Mesendoderm (in vitro differentiated cells): ENCODE data around the gene CBX5.
A peak's percentile ranks its signal among the peaks of the same experiment; 100 is the strongest.

ENCODE experiments used
- DNase-seq: peaks from one replicate; pipeline ENCODE4 v3.0.0; 2013
- H2AK5ac ChIP-seq: 2 replicates; pipeline ENCODE4 v1.6.1; 2013; ENCODE audit warnings: low read length, inconsistent platforms
- H2BK120ac ChIP-seq: 2 replicates; pipeline ENCODE4 v1.6.1; 2013; ENCODE audit warnings: low read depth, mild to moderate bottlenecking, low read length, moderate library complexity, mixed read lengths
- H2BK15ac ChIP-seq: replicated peaks from 2 replicates; pipeline ENCODE4 v1.6.1; 2013; ENCODE audit warnings: low read depth, mild to moderate bottlenecking, moderate library complexity
- H2BK5ac ChIP-seq: 2 replicates; pipeline ENCODE4 v1.6.1; 2013; ENCODE audit warnings: low read length, inconsistent platforms
- H3K18ac ChIP-seq: 2 replicates; pipeline ENCODE4 v1.6.1; 2013; ENCODE audit warnings: mild to moderate bottlenecking, low read length, mixed read lengths
- H3K23ac ChIP-seq: one replicate; pipeline ENCODE4 v1.6.1; 2013; ENCODE audit warnings: low read length
- H3K27ac ChIP-seq: 2 replicates; pipeline ENCODE4 v1.5.1; 2013; ENCODE audit warnings: low read depth, mild to moderate bottlenecking, inconsistent platforms, low read length, moderate library complexity
- H3K27me3 ChIP-seq: 2 replicates; pipeline ENCODE4 v1.6.1; 2013; ENCODE audit warnings: low read length, control low read depth, mild to moderate bottlenecking, inconsistent platforms; ENCODE audit not compliant: insufficient read depth, poor library complexity
- H3K36me3 ChIP-seq: 2 replicates; pipeline ENCODE4 v1.6.1; 2013; ENCODE audit warnings: low read length, inconsistent platforms; ENCODE audit not compliant: control insufficient read depth, insufficient read depth
- H3K4ac ChIP-seq: one replicate; pipeline ENCODE4 v1.6.1; 2013; ENCODE audit warnings: low read depth, mild to moderate bottlenecking, low read length, moderate library complexity
- H3K4me1 ChIP-seq: 2 replicates; pipeline ENCODE4 v1.6.1; 2013; ENCODE audit warnings: low read depth, low read length, inconsistent platforms; ENCODE audit not compliant: control insufficient read depth
- H3K4me2 ChIP-seq: 2 replicates; pipeline ENCODE4 v1.6.1; 2013; ENCODE audit warnings: low read length
- H3K4me3 ChIP-seq: 2 replicates; pipeline ENCODE4 v1.5.1; 2013; ENCODE audit warnings: mild to moderate bottlenecking, low read length
- H3K56ac ChIP-seq: one replicate; pipeline ENCODE4 v1.6.1; 2013; ENCODE audit warnings: low read length
- H3K79me1 ChIP-seq: 2 replicates; pipeline ENCODE4 v1.6.1; 2013; ENCODE audit warnings: low read length, inconsistent platforms
- H3K79me2 ChIP-seq: 2 replicates; pipeline ENCODE4 v1.6.1; 2013; ENCODE audit warnings: mild to moderate bottlenecking, low read length; ENCODE audit not compliant: control insufficient read depth, insufficient read depth
- H3K9ac ChIP-seq: 2 replicates; pipeline ENCODE4 v1.6.1; 2013; ENCODE audit warnings: low read length, inconsistent platforms
- H4K5ac ChIP-seq: one replicate; pipeline ENCODE4 v1.6.1; 2013; ENCODE audit warnings: low read length
- H4K8ac ChIP-seq: one replicate; pipeline ENCODE4 v1.6.1; 2013; ENCODE audit warnings: low read depth, mild to moderate bottlenecking, control low read depth, low read length, moderate library complexity
- WGBS: extraction: QIAGEN DNeasy Blood & Tissue Kit; methylation state at CpG from one replicate; pipeline ENCODE4 v1.1.7; 2013; ENCODE audit warnings: low lambda C conversion rate, missing lambda C conversion rate; ENCODE audit not compliant: insufficient coverage; ENCODE audit errors: extremely low coverage; 5-methylcytosine and 5-hydroxymethylcytosine counted together

CBX5 gene

GRCh38 chr12:54216797-54217661, 62.9 kb downstream of the CBX5 start:
- Histone ChIP-seq H3K4me3 (no peak overlapping the region), H3K27me3 (peaks cover 3% of the 10 kb centered on the region), H3K4me1 (peaks cover 6% of the 10 kb centered on the region), H3K27ac (no peak overlapping the region), H3K36me3 (no peaks in the 10 kb centered on the region), H4K5ac (no peak overlapping the region), H3K4me2 (peak overlapping the region; percentile 92), H3K56ac (peak overlapping the region; percentile 86), H2AK5ac (no peak overlapping the region), H3K79me1 (no peaks in the 10 kb centered on the region), H2BK120ac (no peak overlapping the region), H3K79me2 (no peaks in the 10 kb centered on the region), H3K23ac (no peak overlapping the region), H2BK15ac (no peak overlapping the region), H3K18ac (no peak overlapping the region), H3K4ac (no peak overlapping the region), H4K8ac (no peak overlapping the region), H3K9ac (peak overlapping the region; percentile 59), H2BK5ac (no peak overlapping the region)
- DNase-seq: peak; percentile 97
- no CpG with 5 or more reads among the region's 34 CpGs for WGBS

- WGBS: no CpG with 5 or more reads among the region's 31 CpGs
- Histone ChIP-seq H3K79me2 (no peaks in the 10 kb centered on the region), H3K56ac (no peak overlapping the region), H3K79me1 (no peaks in the 10 kb centered on the region), H2AK5ac (no peak overlapping the region), H2BK5ac (no peak overlapping the region), H3K4me3 (no peak overlapping the region), H3K36me3 (no peaks in the 10 kb centered on the region), H3K27ac (no peak overlapping the region), H3K23ac (no peak overlapping the region), H3K18ac (no peak overlapping the region), H2BK15ac (no peak overlapping the region), H2BK120ac (no peak overlapping the region), H3K4ac (no peak overlapping the region), H3K27me3 (peaks cover 3% of the 10 kb centered on the region), H3K4me1 (peaks cover 6% of the 10 kb centered on the region), H4K8ac (no peak overlapping the region), H3K9ac (no peak overlapping the region), H3K4me2 (no peak overlapping the region), H4K5ac (no peak overlapping the region)
- peak; percentile 40 for DNase-seq
Observed at GRCh38 chr12:54215989-54216796, 63.7 kb downstream of the CBX5 start.

GRCh38 chr12:54214553-54215406, 65.1 kb downstream of the CBX5 start:
- Histone ChIP-seq H2BK5ac (no peak overlapping the region), H3K4me3 (no peak overlapping the region), H3K4ac (no peak overlapping the region), H2AK5ac (no peak overlapping the region), H2BK120ac (no peak overlapping the region), H3K79me1 (no peaks in the 10 kb centered on the region), H3K23ac (no peak overlapping the region), H3K36me3 (no peaks in the 10 kb centered on the region), H3K9ac (no peak overlapping the region), H3K27me3 (peaks cover 3% of the 10 kb centered on the region), H3K4me1 (peaks cover 6% of the 10 kb centered on the region), H4K8ac (no peak overlapping the region), H3K4me2 (no peak overlapping the region), H3K56ac (no peak overlapping the region), H3K79me2 (no peaks in the 10 kb centered on the region), H4K5ac (no peak overlapping the region), H3K18ac (no peak overlapping the region), H2BK15ac (no peak overlapping the region), H3K27ac (no peak overlapping the region)
- DNase-seq: peak; percentile 96
- WGBS: no CpG with 5 or more reads among the region's 33 CpGs

GRCh38 chr12:54213079-54213478, 66.8 kb downstream of the CBX5 start:
- no peak overlapping the region for H3K18ac ChIP-seq

GRCh38 chr12:54211920-54212319, 68.0 kb downstream of the CBX5 start:
- no peak overlapping the region for H3K4me2 ChIP-seq
- WGBS: 100% methylated on average over 6 of the region's 7 CpGs
- no peak overlapping the region for H2BK120ac ChIP-seq
- no peak overlapping the region for H2BK5ac ChIP-seq
- H3K4me1 ChIP-seq: no peaks in the 10 kb centered on the region
- H3K18ac ChIP-seq: no peak overlapping the region
- no peak overlapping the region for H4K8ac ChIP-seq
- no peak overlapping the region for H3K56ac ChIP-seq
- H3K4ac ChIP-seq: no peak overlapping the region
- H3K9ac ChIP-seq: no peak overlapping the region
- no peak overlapping the region for H3K27ac ChIP-seq
- H2AK5ac ChIP-seq: peak overlapping the region; percentile 38
- no peak overlapping the region for H2BK15ac ChIP-seq
- no peaks in the 10 kb centered on the region for H3K79me1 ChIP-seq
- H3K79me2 ChIP-seq: no peaks in the 10 kb centered on the region
- no peak for DNase-seq
- H3K36me3 ChIP-seq: no peaks in the 10 kb centered on the region
- H3K4me3 ChIP-seq: no peak overlapping the region
- no peak overlapping the region for H4K5ac ChIP-seq
- H3K23ac ChIP-seq: no peak overlapping the region
- no peaks in the 10 kb centered on the region for H3K27me3 ChIP-seq

More at GRCh38 chr12:54213079-54213478, 66.8 kb downstream of the CBX5 start:
- no peak overlapping the region for H3K27ac ChIP-seq
- no peaks in the 10 kb centered on the region for H3K79me2 ChIP-seq
- H4K8ac ChIP-seq: no peak overlapping the region
- H2BK120ac ChIP-seq: no peak overlapping the region
- H2BK15ac ChIP-seq: no peak overlapping the region
- H3K23ac ChIP-seq: no peak overlapping the region
- no CpG with 5 or more reads among the region's 2 CpGs for WGBS
- H3K9ac ChIP-seq: no peak overlapping the region
- DNase-seq: no peak
- H3K4me2 ChIP-seq: no peak overlapping the region
- no peak overlapping the region for H2AK5ac ChIP-seq
- no peak overlapping the region for H2BK5ac ChIP-seq
- peaks cover 4% of the 10 kb centered on the region for H3K4me1 ChIP-seq
- H3K27me3 ChIP-seq: no peaks in the 10 kb centered on the region
- no peaks in the 10 kb centered on the region for H3K36me3 ChIP-seq
- no peaks in the 10 kb centered on the region for H3K79me1 ChIP-seq
- no peak overlapping the region for H3K4me3 ChIP-seq
- no peak overlapping the region for H3K56ac ChIP-seq
- H4K5ac ChIP-seq: no peak overlapping the region
- H3K4ac ChIP-seq: no peak overlapping the region
